Measurements from ENCODE around the gene HOXD8.

HOXD8 gene

DNA sequence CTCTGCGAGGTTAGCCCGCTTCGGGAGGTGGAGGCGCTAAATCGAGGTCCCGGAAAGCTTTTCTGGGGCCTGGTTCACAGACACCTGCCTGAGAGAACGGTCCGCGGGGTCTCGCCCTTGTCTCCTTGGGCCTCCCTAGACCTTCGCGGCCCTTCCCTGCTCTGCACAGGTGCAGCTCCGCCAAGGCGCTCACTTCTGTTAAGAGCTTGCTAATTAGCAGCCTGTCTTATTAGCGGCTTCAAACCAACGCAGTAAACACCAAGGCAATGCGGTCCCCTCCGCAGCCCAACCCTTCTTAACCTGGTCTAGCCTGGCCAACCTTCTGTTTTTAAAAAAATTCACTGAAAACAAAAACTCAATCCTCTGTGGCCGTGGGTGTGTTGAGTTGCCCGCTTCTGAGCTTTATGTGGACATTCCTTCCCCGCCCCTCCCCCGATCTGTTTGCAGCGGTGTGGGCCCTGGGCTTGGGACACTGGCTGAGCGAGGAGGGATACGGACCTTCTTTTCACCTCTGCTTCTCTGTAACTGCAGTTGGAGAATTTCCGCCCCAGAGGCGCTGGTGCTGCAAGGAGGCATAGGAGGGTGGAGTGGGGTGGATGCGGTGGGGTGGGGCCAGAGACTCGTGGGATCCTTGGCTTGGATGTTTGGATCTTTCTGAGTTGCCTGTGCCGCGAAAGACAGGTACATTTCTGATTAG lies 18.4 kb downstream of the HOXD8 start:
- DNase-seq (ENCODE audit: low spot score), result no peak

DNA sequence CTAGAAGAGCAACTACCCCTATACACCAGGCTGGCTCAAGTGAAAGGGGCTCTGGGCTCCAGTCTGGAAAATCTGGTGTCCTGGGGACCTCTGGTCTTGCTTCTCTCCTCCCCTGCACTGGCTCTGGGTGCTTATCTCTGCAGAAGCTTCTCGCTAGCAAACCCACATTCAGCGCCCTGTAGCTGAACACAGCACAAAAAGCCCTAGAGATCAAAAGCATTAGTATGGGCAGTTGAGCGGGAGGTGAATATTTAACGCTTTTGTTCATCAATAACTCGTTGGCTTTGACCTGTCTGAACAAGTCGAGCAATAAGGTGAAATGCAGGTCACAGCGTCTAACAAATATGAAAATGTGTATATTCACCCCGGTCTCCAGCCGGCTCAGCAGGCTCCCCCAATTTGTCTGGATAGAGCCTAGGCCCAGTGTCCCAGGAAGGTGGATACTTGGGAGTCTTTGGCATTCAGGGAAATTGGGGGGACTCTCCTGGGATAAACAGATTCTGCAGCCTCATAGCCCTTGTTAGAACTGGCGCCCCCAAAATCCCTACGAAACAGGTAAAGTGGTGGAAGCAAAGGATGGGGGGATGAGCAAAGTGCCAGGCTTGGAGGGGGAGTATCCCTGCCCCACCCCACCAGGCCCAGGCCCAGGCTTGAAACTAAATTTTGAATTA lies 19.4 kb downstream of the HOXD8 start:
- no peak for DNase-seq (ENCODE audit: low spot score)

GRCh38 chr2:176149481-176149938 lies 20.0 kb downstream of the HOXD8 start:
- DNase-seq (ENCODE audit: low spot score), result no peak

GRCh38 chr2:176149939-176150583 lies 20.6 kb downstream of the HOXD8 start:
- no peak for DNase-seq (ENCODE audit: low spot score)

DNA sequence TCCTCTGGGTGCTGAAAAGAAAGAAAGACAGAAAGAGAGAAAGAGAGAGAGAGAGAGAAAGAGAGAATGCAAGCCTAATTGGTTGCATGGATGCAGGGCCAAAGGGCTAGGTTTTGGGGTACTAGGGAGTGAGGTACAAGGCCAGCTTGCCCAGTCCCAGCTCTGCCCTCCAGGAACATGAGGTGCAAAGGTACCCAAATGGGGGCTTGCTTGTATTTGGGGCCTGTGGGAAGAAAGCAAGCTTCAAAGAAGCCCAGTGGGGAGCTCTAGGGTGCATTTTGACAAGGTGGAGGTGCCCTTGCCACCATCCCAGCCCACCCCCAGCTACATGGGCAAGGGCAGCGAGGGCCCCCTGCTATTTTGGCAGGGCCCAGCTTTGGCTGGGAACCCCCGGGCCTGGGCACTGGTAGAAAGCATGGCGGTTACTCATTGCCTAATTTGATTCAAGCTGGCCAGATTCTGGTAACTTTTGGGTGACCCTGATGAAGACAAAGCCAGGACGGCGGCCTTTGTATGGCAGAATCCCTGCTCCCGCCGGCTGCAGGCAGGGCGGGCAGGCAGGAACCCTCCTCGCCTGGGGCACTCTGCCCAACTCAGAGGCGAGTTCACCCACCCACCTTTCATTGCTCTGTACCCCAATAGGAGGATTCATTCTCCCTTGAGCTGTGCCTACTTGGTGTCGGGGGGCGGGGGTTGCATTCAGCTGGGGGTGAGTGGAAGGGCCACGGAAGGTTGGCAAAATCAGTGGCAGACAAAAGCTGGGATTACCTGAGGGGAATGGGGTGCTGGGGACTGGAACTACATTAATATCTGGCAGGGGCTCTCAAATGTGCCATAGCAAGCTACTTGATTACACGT lies 21.3 kb downstream of the HOXD8 start:
- DNase-seq (ENCODE audit: low spot score), result no peak

GRCh38 chr2:176151442-176152287 lies 22.2 kb downstream of the HOXD8 start, which contains the start of gene HOXD4:
Gene HOXD4, plus strand, starts transcription at chr2:176151550. Its CDS starts 84 bp downstream, at chr2:176151634.
- no peak for DNase-seq (ENCODE audit: low spot score)

DNA sequence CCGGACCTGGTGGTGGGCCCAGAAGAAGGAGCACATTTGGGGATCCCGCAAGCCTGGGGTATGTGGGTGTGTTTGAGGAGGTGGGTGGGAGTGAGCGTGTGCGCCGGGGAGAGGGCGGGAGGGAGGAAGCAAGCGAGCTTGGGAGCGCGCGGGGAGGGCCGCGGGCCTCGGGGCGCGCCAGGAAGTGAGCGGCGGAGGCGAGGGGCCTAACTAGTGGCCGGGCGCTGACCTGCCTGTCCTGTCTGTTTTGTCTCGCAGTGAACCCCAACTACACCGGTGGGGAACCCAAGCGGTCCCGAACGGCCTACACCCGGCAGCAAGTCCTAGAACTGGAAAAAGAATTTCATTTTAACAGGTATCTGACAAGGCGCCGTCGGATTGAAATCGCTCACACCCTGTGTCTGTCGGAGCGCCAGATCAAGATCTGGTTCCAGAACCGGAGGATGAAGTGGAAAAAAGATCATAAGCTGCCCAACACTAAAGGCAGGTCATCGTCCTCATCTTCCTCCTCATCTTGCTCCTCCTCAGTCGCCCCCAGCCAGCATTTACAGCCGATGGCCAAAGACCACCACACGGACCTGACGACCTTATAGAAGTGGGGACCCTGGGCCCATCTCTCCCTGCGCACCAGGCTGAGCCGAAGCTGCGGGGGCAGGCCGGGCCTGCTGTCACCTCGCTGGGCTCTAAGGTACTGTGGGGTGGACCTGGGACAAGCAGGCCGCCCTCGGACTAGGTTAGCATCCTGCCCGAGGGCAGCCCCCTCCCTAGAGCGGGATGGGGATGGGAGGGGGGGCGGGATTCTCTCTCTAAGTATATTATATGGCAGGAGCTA lies 23.1 kb downstream of the HOXD8 start:
- no peak for DNase-seq (ENCODE audit: low spot score)

GRCh38 chr2:176154576-176155252 lies 25.2 kb downstream of the HOXD8 start:
- DNase-seq (ENCODE audit: low spot score), result no peak

DNA sequence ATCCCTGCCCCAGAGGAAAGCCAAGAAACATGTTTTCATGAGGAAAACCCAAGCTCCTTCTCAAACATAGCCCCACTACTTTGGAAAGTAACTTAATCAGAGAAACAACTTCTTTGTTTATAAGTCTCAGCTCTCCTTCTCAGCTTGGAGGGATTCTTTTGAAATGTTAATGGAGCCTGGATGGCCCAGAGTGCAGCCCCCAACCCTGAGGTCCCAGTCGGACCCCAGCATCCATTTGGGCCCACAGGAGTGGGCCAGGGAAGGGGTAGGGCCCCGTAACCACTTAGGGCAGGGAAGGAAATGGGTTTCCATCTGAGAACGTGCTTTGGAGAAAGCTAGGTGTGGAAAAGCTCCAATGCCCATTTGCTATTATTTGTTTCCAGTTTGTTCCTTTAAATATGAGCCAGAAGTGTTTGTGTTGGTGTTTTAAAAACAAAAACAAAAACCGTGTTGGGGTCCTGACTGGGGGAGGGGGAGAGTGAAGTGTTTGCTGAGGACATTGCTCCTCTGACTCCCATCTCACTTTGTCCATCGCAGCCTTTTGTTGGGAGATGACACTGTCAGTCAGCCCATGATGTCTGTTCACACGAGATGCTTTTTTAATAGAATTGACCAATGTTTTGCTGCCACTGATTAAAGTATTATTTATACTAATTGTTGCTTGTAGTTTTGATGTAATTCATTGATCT lies 26.0 kb downstream of the HOXD8 start:
- no peak for DNase-seq (ENCODE audit: low spot score)

GRCh38 chr2:176156301-176156806 lies 26.8 kb downstream of the HOXD8 start:
- DNase-seq (ENCODE audit: low spot score), result no peak

DNA sequence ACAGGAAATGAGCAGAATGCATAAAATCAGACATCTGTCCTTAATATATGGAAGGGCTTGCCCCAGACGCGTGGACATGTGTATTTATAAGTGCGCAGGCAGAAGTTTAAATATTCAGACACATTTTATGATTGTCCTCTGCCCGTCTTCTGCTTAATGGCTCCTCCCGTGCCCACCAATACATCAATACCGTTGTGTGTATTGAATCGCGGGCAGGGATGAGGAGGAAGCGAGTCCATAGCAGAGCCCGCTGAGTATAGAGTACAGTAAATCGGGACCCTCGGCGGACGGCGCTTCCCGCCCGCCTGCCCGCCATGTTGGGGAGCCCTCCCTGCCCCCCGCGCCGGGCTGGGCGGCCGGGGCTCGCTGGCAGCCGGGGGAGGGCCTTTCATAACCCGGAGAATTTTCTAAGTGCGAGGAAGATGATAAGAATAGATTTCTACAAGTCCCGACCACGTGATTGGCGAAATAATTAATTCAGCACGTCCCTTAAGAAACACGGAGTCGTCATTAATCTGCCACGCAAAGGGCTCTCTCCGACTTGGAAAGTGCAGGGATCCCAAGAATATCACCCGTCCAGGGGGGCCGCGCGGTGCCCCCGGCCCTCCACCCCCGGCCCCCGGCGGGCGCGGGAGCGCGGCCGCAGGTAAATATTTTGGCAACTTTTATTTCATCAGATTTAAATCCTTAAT lies 27.4 kb downstream of the HOXD8 start, which contains the start of gene HOXD3:
Gene HOXD3, plus strand, starts transcription at position 501 of the 692 bp plus-strand sequence. CDS start 11,808 bp downstream, outside the sequence.
- DNase-seq (ENCODE audit: low spot score), result no peak

- DNase-seq (ENCODE audit: low spot score), result peak; percentile 32
Observed at GRCh38 chr2:176157499-176158185, 28.1 kb downstream of the HOXD8 start.

DNA sequence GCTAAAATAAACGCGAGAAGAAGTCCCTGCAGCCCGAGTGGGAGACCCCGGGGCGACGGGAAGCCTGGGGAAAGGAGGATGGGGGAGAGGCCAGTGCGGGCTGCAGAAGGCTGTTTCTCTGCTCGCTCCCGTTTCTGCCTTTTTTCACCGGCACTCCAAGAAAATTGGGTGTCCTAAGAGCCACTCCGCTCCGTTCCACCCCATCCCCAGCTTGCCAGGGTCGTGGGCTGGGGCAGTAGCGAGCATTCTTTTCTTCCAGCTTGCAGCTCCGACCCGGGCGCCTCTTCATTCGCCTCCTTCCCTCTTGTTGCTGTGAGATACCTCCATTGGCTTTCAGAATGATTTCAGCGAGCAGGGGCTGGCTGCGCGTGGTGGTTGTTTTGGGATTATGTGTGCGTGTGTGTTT lies 28.7 kb downstream of the HOXD8 start:
- no peak for DNase-seq (ENCODE audit: low spot score)

- no peak for DNase-seq (ENCODE audit: low spot score)
Observed at GRCh38 chr2:176158855-176159662, 29.6 kb downstream of the HOXD8 start.

DNA sequence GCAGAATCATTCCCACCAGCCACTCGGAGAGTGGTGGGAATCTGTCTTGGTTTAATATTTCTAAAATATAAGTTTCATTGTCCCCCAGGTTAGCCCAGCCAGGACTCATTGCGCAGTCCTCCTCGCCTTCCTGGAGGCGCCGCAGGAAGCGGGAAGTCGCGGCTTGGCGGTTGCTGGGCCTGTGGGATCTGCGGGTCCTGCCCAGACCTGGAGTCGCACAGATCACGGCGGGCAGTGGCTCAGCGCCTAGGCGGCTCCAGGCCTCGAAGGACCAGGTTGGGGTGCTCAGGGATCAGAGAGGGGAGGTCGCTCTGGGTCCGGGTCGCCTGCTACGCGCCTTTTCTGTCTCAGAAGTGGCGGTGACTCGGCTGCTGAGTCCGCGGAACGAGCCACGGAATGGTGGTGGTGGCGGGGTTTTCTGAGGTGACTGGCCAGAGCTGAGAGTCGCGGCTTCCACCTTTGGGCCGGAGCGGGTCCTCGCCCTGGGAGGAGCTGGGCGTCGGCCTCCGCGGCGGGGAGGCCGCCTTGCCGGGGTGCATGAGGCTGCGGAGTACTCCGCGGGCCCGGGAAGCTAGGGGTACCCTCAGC lies 30.3 kb downstream of the HOXD8 start:
- no peak for DNase-seq (ENCODE audit: low spot score)

Measured in SW480 (cell line).